HG03064 (cell line): Measurements from ENCODE around the gene LRP2BP.
"Not testable (repeated sequence)": the region's sequence is repeated elsewhere in the genome, so short reads cannot be mapped to it uniquely, and the experiment has no call there.

Source experiments
- ATAC-seq: cut with Tn5 transposase; IDR thresholded peaks from one replicate; pipeline ENCODE4 v1.9.1; 2021; ENCODE audit warnings: low read depth; ENCODE audit not compliant: unreplicated experiment

LRP2BP gene

GRCh38 chr4:185329879-185330510 is 65.7 kb downstream of the LRP2BP start:
- ATAC-seq: not testable (repeated sequence)

GRCh38 chr4:185328586-185328985 is 67.1 kb downstream of the LRP2BP start:
- ATAC-seq: no peak

- ATAC-seq: not testable (repeated sequence)
Observed at GRCh38 chr4:185325721-185326120, 70.0 kb downstream of the LRP2BP start.

GRCh38 chr4:185324361-185324760 is 71.4 kb downstream of the LRP2BP start:
- ATAC-seq: not testable (repeated sequence)

- no peak for ATAC-seq
Observed at GRCh38 chr4:185323606-185324005, 72.1 kb downstream of the LRP2BP start.

- no peak for ATAC-seq
Observed at GRCh38 chr4:185322803-185323202, 72.9 kb downstream of the LRP2BP start.

GRCh38 chr4:185318679-185319078 is 77.0 kb downstream of the LRP2BP start:
- no peak for ATAC-seq

GRCh38 chr4:185317880-185318279 is 77.8 kb downstream of the LRP2BP start:
- ATAC-seq: no peak

GRCh38 chr4:185317462-185317861 is 78.3 kb downstream of the LRP2BP start:
- not testable (repeated sequence) for ATAC-seq
